Measurements from ENCODE around the gene GRK3. TPM values are rescaled to one million over a fixed set of nuclear protein-coding genes. Genes with fewer than 3 reads are reported as not detected.

Gene GRK3
- total and polyA plus RNA-seq, 10 of the 15 experiments (the other 5 are each of a cell fraction or from before 2014, with no cell fraction given) = 3.1 to 35.1 (median 14.7) TPM

- no peak for TF ChIP-seq ZBTB11 (CRISPR knock-in tag; IDR thresholded peaks at IDR 0.05)
- no peak for TF ChIP-seq HSF1 (IDR thresholded peaks at IDR 0.05; ENCODE audit: low read depth, low read length)
- Histone ChIP-seq H2AFZ (ENCODE audit: control insufficient read depth, low read depth, low read length) (no peak overlapping the region), H3K79me2 (ENCODE audit: control insufficient read depth, insufficient read depth, low read length) (no peaks in the 10 kb centered on the region), H4K20me1 (ENCODE audit: control insufficient read depth, insufficient read depth) (no peaks in the 10 kb centered on the region), H3K4me2 (ENCODE audit: control insufficient read depth, insufficient read depth) (no peak overlapping the region), H3K36me3 (ENCODE audit: control insufficient read depth in 2 of 2, insufficient read depth in 2 of 2, low read length in 1 of 2) (peaks cover 4% of the 10 kb centered on the region in 2 experiments; a peak in 3 of 4 replicates), H3K4me1 (ENCODE audit: control insufficient read depth, insufficient read depth, low read length) (no peaks in the 10 kb centered on the region), H3K27ac (ENCODE audit: control insufficient read depth, insufficient read depth) (no peak overlapping the region), H3K9me3 (replicated peaks; ENCODE audit: control insufficient read depth, insufficient read depth, low read length) (no peaks in the 10 kb centered on the region), H3K4me3 (no peak overlapping the region), H3K9ac (ENCODE audit: control insufficient read depth, insufficient read depth, low read length) (no peak overlapping the region), H3K27me3 (replicated peaks in 1 of 2; ENCODE audit: control insufficient read depth in 2 of 2, insufficient read depth in 2 of 2, low read length in 1 of 2) (no peaks in the 10 kb centered on the region)
- DNase-seq (ENCODE audit: low read depth, low spot score) (no peak), ATAC-seq (no peak), FAIRE-seq (no peak)
- in situ Hi-C loops (cut with MboI) = no loop called here
- ChIA-PET CTCF (no interaction called here), SMC1A (ENCODE audit: uncharacterized antibody, unreplicated experiment) (no interaction called here), RAD21 (ENCODE audit: unreplicated experiment) (no interaction called here), POLR2A (no interaction called here)
- intact Hi-C loops (cut with micrococcal nuclease; ENCODE audit: unreplicated experiment) = no loop called here
- no TSS peak for BruUV-seq (replicated peaks)
- 97% methylated on average over 16 of the region's 16 CpGs for WGBS (ENCODE audit: insufficient coverage, insufficient replicate concordance, low lambda C conversion rate, missing lambda C conversion rate)
These were observed 157.7 kb downstream of the GRK3 start for GRCh38 chr22:25722223-25722622.

Measured in GM12878 (cell line).